ENCODE data around the gene DOCK8.

DNA sequence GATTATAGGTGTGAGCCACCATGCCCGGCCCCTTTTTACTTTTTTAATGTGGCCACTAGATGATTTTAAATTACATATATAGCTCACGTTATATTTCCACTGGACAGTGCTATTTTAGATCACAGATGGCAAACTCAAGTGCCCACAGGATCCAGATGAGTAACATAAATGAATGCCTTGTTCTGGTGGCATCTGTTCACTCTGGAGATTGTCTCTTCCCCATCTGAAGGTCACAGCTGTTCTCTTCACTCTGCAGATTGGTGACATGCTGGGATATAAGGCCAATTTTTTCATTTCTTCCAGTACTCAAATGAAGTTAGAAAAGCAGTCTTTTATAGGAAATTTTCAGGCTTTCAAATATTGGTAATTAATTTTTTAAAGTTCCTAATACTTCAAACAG lies 160.1 kb downstream of the DOCK8 start:
- no peak for TF ChIP-seq CTCF (IDR thresholded peaks at IDR 0.05)
- TF ChIP-seq POLR2AphosphoS5 (IDR thresholded peaks at IDR 0.05) = no peak
